Measurements from ENCODE around the gene NOC2L.
"Not testable (repeated sequence)": the region's sequence is repeated elsewhere in the genome, so short reads cannot be mapped to it uniquely, and the experiment has no call there.

NOC2L gene

GRCh38 chr1:993379-993995 is 34.4 kb upstream of the NOC2L start:
- DNase-seq (ENCODE audit: low read depth) = no peak

- no peak for DNase-seq (ENCODE audit: low read depth)
These were observed 33.3 kb upstream of the NOC2L start for GRCh38 chr1:992362-992761.

GRCh38 chr1:991895-992294 is 32.8 kb upstream of the NOC2L start:
- DNase-seq (ENCODE audit: low read depth) = no peak

GRCh38 chr1:991275-991674 is 32.2 kb upstream of the NOC2L start:
- DNase-seq (ENCODE audit: low read depth) = not testable (repeated sequence)

DNA sequence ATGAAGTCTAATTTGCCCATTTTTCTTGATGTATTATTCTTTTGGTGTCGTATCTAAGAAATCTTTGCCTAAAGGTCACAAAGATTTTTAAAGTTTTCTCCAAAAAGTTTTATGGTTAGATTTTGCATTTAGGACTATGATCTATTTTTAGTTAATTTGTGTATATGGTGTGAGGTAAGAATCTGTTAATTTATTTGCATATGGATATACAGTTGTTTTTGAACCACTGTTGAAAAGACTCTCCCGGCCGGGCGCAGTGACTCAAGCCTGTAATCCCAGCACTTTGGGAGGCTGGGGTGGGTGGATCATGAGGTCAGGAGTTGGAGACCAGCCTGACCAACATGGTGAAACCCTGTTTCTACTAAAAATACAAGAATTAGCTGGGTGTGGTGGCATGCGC is 29.0 kb upstream of the NOC2L start:
- DNase-seq (ENCODE audit: low read depth) = not testable (repeated sequence)

DNA sequence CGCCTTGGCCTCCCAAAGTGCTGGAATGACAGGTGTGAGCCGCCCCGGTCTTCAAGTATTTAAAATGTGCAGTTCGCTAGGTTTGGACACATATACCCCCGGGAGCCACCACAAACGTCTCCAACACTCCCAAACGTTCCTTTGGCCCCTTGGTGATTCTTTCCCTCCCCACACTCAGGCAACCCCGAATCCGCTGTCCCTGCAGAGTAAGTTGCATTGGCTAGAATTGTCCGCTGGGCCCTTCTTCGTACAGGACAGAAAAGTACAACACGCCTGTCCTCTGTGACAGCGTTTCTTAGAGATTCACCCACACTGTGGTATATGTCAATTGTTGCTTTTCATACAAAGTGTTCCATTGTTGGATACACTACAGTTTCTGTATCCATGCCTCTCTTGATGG is 26.1 kb upstream of the NOC2L start:
- no peak for DNase-seq (ENCODE audit: low read depth)

DNA sequence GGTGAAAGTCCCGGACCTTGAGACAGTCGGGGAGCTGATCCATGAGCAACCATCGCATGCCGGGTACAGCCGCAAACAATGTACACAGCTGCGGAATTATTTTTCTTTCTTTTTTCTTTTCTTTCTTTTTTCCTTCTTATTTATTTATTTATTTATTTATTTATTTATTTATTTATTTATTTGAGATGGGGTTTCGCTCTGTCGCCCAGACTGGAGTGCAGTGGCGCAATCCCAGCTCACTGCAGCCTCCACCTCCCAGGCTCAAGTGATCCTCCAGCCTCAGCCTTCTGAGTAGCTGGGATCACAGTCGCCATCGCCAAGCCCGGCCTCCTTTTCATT is 25.4 kb upstream of the NOC2L start:
- DNase-seq (ENCODE audit: low read depth) = no peak

- no peak for DNase-seq (ENCODE audit: low read depth)
These were observed 24.9 kb upstream of the NOC2L start for GRCh38 chr1:983798-984475.

DNA sequence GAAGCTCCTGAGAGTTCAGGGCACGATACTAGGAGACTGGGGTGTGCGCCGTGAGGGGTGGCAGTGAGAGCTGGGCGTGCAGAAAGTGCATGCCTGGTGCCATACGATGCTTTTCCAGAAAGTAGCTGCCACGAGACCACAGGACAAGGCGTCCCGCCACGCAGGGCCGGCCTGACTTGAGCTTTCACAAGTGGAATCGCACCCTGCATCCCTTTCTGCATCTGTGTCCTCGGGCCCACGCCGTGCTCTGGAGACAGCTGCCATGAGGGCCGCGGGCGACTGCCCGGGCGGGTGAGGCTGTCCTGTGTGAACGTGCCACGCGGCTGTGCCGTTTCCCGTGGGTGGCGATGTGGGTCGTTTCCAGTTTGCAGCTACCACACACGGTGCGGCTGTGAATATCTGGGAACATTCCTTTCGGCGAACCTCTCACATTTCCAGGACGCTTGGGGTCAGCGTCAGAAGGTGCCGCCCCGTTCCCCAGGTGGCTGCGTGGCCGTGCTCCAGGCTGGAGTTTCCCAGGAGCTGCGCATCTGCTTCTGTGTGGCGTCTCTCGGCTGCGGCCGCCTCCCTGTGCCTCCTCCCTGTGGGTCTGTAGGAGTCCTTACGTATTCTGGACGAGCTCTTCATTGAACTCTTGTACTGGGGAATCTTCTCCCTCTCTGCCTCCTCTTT is 23.8 kb upstream of the NOC2L start:
- no peak for DNase-seq (ENCODE audit: low read depth)

- DNase-seq (ENCODE audit: low read depth) = no peak
These were observed 23.0 kb upstream of the NOC2L start, which contains the start of gene PERM1 for GRCh38 chr1:981955-982558. TSS of gene PERM1 (minus strand) at chr1:982093. CDS start at chr1:981029, 1,064 bp downstream.

GRCh38 chr1:981491-981954 is 22.5 kb upstream of the NOC2L start:
- no peak for DNase-seq (ENCODE audit: low read depth)

DNA sequence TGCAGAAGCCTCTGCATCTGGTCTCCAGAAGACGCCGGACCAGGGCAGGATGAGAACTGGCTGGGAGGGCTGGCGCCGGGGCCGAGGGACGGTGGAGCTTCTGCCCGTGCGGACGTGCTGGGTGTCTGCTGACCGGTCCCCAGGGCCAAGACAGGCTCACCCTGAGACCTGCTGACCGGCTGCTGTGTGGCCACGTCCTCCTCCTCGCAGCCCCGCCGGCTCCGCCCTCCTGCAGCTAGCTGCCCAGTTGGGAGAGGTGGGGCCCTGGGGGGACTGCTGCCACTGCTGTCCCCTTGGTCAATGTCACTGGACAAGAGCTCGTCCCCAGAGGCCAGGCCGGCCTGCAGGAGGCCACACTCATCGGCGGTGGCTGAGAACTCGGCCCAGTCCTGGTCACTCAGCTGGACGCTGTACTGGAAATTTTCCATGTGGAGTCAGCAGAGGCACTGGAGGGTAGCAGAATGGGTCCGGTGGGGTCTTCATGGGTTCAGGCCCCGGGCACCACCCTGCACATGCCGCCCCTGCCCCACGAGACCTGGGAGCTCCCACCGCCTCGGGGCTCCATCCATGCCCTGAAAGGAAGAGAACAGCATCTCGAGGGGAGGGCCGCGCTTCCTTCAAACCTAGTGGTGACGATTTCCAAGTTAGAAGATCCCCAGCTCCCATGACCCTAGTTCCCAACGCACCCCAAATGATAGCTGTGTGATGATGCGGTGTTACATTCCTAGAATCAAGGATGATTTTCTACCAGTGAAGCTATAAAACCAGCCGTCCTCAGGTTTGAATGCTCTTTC is 21.7 kb upstream of the NOC2L start:
- DNase-seq (ENCODE audit: low read depth) = no peak

GRCh38 chr1:980137-980571 is 21.1 kb upstream of the NOC2L start:
- no peak for DNase-seq (ENCODE audit: low read depth)

DNA sequence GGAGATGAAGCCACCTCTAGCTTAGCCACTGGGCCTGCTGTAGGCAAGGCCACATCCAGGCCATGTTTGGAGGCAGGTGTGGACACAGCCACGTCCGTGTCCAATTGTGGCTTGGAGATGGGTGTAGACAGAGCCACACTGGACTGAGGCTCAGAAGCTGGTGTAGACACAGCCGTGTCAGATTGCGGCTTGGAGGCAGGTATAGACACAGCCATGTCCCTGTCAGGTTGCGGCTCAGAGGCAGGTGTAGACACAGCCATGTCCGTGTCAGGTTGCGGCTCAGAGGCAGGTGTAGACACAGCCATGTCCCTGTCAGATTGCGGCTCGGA is 20.7 kb upstream of the NOC2L start:
- DNase-seq (ENCODE audit: low read depth) = no peak

- no peak for DNase-seq (ENCODE audit: low read depth)
These were observed 20.0 kb upstream of the NOC2L start for GRCh38 chr1:978835-979743.

GRCh38 chr1:978069-978834 is 19.2 kb upstream of the NOC2L start:
- DNase-seq (ENCODE audit: low read depth) = no peak

DNA sequence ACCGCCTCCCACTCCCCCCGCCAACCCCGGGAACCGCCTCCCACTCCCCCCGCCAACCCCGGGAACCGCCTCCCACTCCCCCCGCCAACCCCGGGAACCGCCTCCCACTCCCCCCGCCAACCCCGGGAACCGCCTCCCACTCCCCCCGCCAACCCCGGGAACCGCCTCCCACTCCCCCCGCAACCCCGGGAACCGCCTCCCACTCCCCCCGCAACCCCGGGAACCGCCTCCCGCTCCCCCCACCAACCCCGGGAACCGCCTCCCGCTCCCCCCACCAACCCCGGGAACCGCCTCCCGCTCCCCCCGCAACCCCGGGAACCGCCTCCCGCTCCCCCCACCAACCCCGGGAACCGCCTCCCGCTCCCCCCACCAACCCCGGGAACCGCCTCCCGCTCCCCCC is 17.7 kb upstream of the NOC2L start:
- not testable (repeated sequence) for DNase-seq (ENCODE audit: low read depth)

GRCh38 chr1:975896-976683 is 17.0 kb upstream of the NOC2L start:
- DNase-seq (ENCODE audit: low read depth) = peak; percentile 50

DNA sequence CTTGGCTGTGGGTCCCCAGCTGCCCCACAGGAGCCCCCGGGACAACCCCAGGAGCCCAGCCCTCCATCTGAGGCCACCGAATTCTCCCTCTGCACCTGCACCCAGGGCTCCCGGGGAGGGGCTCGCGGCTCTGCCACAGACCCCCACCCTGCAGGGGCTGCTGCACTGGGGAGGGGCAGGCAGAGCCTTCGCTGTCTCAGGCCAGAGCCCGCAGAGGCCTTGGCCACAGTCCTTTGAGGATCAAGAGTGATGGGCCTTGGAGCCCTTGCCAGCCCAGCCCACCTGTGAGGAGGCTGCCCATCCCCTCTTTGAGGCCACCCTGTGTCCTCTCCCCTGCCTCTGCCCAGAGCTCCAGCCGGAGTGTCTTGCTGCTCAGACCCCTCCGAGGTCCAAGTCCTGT is 16.3 kb upstream of the NOC2L start:
- DNase-seq (ENCODE audit: low read depth) = no peak

Data from amniotic epithelial cell (primary cell).